SIG-M5 (cell line): ENCODE measurements around the gene C11orf87.

ENCODE experiments used
- DNase-seq: peaks from one replicate; lab custom pipeline; 2025; lab: John Stamatoyannopoulos, UW

Gene C11orf87

GRCh38 chr11:109421981-109422869, at the start of gene C11orf87:
C11orf87 (plus strand) TSS chr11:109422190; CDS start chr11:109423634, 1,444 bp downstream.
- DNase-seq: no peak

- no peak for DNase-seq
These were observed 48.0 kb upstream of the C11orf87 start for GRCh38 chr11:109374032-109374431.

- DNase-seq: no peak
These were observed 47.5 kb upstream of the C11orf87 start for GRCh38 chr11:109374441-109374840.

GRCh38 chr11:109377039-109377742, 44.8 kb upstream of the C11orf87 start:
- no peak for DNase-seq

- DNase-seq: no peak
These were observed 44.0 kb upstream of the C11orf87 start for GRCh38 chr11:109378034-109378433.

GRCh38 chr11:109383306-109383705, 38.7 kb upstream of the C11orf87 start:
- no peak for DNase-seq

GRCh38 chr11:109384873-109385272, 37.1 kb upstream of the C11orf87 start:
- no peak for DNase-seq

- DNase-seq: no peak
These were observed 33.0 kb upstream of the C11orf87 start for GRCh38 chr11:109388982-109389381.

- no peak for DNase-seq
These were observed 31.2 kb upstream of the C11orf87 start for GRCh38 chr11:109390752-109391151.

- DNase-seq: no peak
These were observed 20.4 kb upstream of the C11orf87 start for GRCh38 chr11:109401545-109401944.

GRCh38 chr11:109405671-109406070, 16.3 kb upstream of the C11orf87 start:
- DNase-seq: no peak

GRCh38 chr11:109416601-109417000, 5.4 kb upstream of the C11orf87 start:
- DNase-seq: no peak

- DNase-seq: no peak
These were observed 978 bp downstream of the C11orf87 start for GRCh38 chr11:109422870-109423465.

GRCh38 chr11:109423466-109424190, 1.6 kb downstream of the C11orf87 start:
- DNase-seq: no peak

- no peak for DNase-seq
These were observed 2.9 kb downstream of the C11orf87 start for GRCh38 chr11:109424901-109425300.

- no peak for DNase-seq
These were observed 3.6 kb downstream of the C11orf87 start for GRCh38 chr11:109425554-109425953.

- DNase-seq: no peak
These were observed 4.7 kb downstream of the C11orf87 start for GRCh38 chr11:109426442-109427240.

GRCh38 chr11:109432105-109432504, 10.1 kb downstream of the C11orf87 start:
- DNase-seq: no peak

- no peak for DNase-seq
These were observed 11.8 kb downstream of the C11orf87 start for GRCh38 chr11:109433753-109434256.

GRCh38 chr11:109435121-109435742, 13.2 kb downstream of the C11orf87 start:
- DNase-seq: no peak

- no peak for DNase-seq
These were observed 17.7 kb downstream of the C11orf87 start for GRCh38 chr11:109439684-109440083.
